Heart left ventricle (tissue), 16 donors: ENCODE measurements around the gene FLT3LG. TPM values are rescaled to one million over a fixed set of nuclear protein-coding genes. Genes with fewer than 3 reads are reported as not detected.

Experiments used
- ATAC-seq, 4 donors: fragments of 200-7000 bp; cut with Tn5 transposase; one replicate each; pipeline ENCODE4 v1.9.1; 2020 to 2022; ENCODE audit warnings: moderate library complexity in 4 of 4, mild to moderate bottlenecking in 3 of 4, moderate number of reproducible peaks in 1 of 4
- DNase-seq, 5 donors: peaks; one replicate each; pipeline ENCODE4 v3.0.0-alpha.2; 2020
- H3K27ac ChIP-seq, 12 donors: fragments of 200-600 bp; sonication (generic) in 4 of 12; one replicate each; pipeline versions ENCODE4 v1.5.0 to v1.8.0; 2016 to 2022; ENCODE audit warnings: mild to moderate bottlenecking in 2 of 12
- H3K27me3 ChIP-seq, 9 donors: fragments of 200-600 bp; sonication (generic) in 2 of 9; one replicate each; pipeline versions ENCODE4 v1.5.1 to v1.8.0; 2016 to 2022; ENCODE audit warnings: mild to moderate bottlenecking in 3 of 9
- H3K36me3 ChIP-seq, 9 donors: fragments of 200-600 bp; sonication (generic) in 2 of 9; one replicate each; pipeline versions ENCODE4 v1.5.0 to v1.8.0; 2018 to 2022; ENCODE audit warnings: mild to moderate bottlenecking in 2 of 9
- H3K4me1 ChIP-seq, 12 donors: fragments of 200-600 bp; sonication (generic) in 4 of 12; one replicate each; pipeline versions ENCODE4 v1.5.0 to v1.8.0; 2016 to 2022; ENCODE audit warnings: mild to moderate bottlenecking in 3 of 12
- H3K4me3 ChIP-seq, 12 donors: fragments of 200-600 bp; sonication (generic) in 4 of 12; one replicate each; pipeline versions ENCODE4 v1.5.0 to v1.8.0; 2017 to 2022; ENCODE audit warnings: mild to moderate bottlenecking in 9 of 12, moderate library complexity in 4 of 12
- H3K9me3 ChIP-seq, 12 donors: fragments of 200-600 bp; sonication (generic) in 4 of 12; one replicate each; pipeline versions ENCODE4 v1.5.0 to v1.8.0; 2016 to 2022; ENCODE audit warnings: mild to moderate bottlenecking in 1 of 12
- POLR2A ChIP-seq, 2 donors: fragments of 450-650 bp; IDR thresholded peaks; one replicate each; pipeline ENCODE4 v1.6.1; 2017; ENCODE audit warnings: antibody characterized with exemption in 2 of 2, mild to moderate bottlenecking in 2 of 2, moderate library complexity in 2 of 2
- WGBS, 4 donors: extraction: QIAGEN DNeasy Blood & Tissue Kit in 2 of 4; methylation state at CpG; one replicate each; pipeline versions ENCODE4 v1.1.5 to v1.1.7; 2013 to 2018; 5-methylcytosine and 5-hydroxymethylcytosine counted together
- intact Hi-C, 10 donors: fragments of 100-400 bp; cut with DNase I; formaldehyde crosslinking; loops; one replicate each; pipeline versions ENCODE4 v1.11.1 to v1.14.2; 2022
- polyA plus RNA-seq, 2 donors: library from polyadenylated mRNA; stranded (reverse); fragments of 200-250 nt; gene quantifications; one replicate each; pipeline ENCODE4 v1.2.3, GENCODE V29; 2013
- total RNA-seq, 9 donors: library from RNA; depleted of rRNA in 2 of 9; stranded (reverse); fragments of >200 nt in 2 of 9; fragmentation: NEBNext Ultra II Directional in 3 of 9; extraction: Animal tissue kit (Norgen Biotek cat#: 25700) in 3 of 9; gene quantifications; one replicate each; pipeline versions ENCODE4 v1.1.0 to v1.2.4, GENCODE V29; 2016 to 2023
- TF ChIP-seq, protein P1 (sequence below), 12 donors: fragments of 200-600 bp; sonication (generic) in 4 of 12; IDR thresholded peaks; one replicate each; pipeline versions ENCODE4 v1.5.0 to v1.8.0; 2018 to 2022; ENCODE audit warnings: antibody characterized with exemption in 12 of 12, mild to moderate bottlenecking in 5 of 12
- donor health status: ischemic (EF 13 %, LVEDD 7.1; RV severe dilation, severe dysfunction).
- donor health status: healthy with polysubstance abuse.
- donor health status: DM: no; HTN: yes; CAD: no.
- donor health status: DM: no; HTN: no; CAD: no.
- donor health status: ischemic (EF 25% LVEDD 6.9; RV normal size, moderate dysfunction).
- donor health status: ischemic (EF 25% LVEDD 5.7; RV mildly dilated, moderate dysfunction).
- donor health status: healthy.
- donor health status: DM: yes; HTN: yes; CAD: no.
- donor health status: ischemic (EF 35%, LVEDD 5.7; RV mildly dilated, moderate dysfunction).
- donor health status: nonischemic (EF 11% LVEDD 7.7; RV severe dilation, severe dysfunction).
- donor health status: DM: yes; HTN: yes; CAD: no.
- donor health status: PGD.
- donor health status: ischemic (EF 29% LVEDD 5.4; RV normal size, mild dysfunction).
- donor health status: nonischemic (EF 23%, LVEDD 6.1; RV moderate dilation, normal function).

FLT3LG gene
- total and polyA plus RNA-seq, 11 donors = 1.7 to 13.4 (median 2.6) TPM

DNA sequence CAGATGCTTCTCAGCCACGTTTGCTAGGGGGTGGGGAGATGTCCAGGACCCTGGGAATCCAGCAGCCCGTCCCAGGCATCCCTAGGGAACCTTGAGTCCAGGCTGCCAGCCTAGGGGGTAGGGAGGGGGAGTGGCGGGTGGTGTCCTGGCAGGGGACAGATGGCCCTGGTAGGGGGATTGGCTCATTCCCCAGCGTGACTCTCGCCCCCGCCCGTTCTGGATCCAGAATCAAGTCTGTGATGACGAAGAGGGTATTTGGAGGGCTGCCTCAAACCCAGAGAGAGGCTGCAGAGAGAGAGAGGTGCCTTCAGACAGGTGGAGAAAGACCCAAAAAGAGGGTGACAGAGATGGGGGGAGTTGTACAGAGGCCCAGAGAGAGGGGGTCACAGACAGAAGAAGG, 36.8 kb upstream of the FLT3LG start:
- peaks cover 21 to 93% (median 82%) of the 10 kb centered on the region in 9 donors for H3K27me3 ChIP-seq
- no peak for DNase-seq
- no peaks in the 10 kb centered on the region for H3K36me3 ChIP-seq
- no peaks in the 10 kb centered on the region for H3K9me3 ChIP-seq
- no peak overlapping the region for H3K4me3 ChIP-seq
- 4 to 31% (median 18%) methylated on average over 6 to 8 of the region's 8 CpGs for whole genome bisulfite sequencing, 4 donors
- intact Hi-C loops = no loop called here
- ATAC-seq = no peak
- TF ChIP-seq, protein P1, sequence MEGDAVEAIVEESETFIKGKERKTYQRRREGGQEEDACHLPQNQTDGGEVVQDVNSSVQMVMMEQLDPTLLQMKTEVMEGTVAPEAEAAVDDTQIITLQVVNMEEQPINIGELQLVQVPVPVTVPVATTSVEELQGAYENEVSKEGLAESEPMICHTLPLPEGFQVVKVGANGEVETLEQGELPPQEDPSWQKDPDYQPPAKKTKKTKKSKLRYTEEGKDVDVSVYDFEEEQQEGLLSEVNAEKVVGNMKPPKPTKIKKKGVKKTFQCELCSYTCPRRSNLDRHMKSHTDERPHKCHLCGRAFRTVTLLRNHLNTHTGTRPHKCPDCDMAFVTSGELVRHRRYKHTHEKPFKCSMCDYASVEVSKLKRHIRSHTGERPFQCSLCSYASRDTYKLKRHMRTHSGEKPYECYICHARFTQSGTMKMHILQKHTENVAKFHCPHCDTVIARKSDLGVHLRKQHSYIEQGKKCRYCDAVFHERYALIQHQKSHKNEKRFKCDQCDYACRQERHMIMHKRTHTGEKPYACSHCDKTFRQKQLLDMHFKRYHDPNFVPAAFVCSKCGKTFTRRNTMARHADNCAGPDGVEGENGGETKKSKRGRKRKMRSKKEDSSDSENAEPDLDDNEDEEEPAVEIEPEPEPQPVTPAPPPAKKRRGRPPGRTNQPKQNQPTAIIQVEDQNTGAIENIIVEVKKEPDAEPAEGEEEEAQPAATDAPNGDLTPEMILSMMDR (IDR thresholded peaks at IDR 0.05) = no peak
- TF ChIP-seq POLR2A (IDR thresholded peaks at IDR 0.05) = no peak
- no peak overlapping the region for H3K27ac ChIP-seq
- H3K4me1 ChIP-seq = peaks cover 0 to 17% (median 0%) of the 10 kb centered on the region in 12 donors

DNA sequence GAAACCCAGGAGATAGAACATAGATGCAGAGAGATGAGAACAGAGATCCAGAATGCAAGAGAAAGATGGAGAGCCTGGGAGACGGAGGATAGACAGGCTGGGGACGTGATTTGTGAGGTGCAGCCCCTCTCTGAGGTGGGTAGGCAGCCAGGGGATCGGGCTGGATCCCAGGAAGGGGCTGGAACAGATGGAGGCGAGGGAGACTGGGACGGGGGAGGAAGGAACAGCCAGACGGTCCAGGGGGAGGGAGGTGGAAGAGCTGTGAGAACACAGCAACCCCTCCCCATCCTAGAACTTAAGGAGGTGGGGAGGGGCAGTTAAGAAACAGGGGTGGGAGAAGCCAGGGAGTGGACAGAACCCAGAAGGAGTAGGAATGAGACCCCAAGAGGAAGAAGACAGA, 35.8 kb upstream of the FLT3LG start:
- Histone ChIP-seq H3K4me3 (no peak overlapping the region), H3K36me3 (no peaks in the 10 kb centered on the region), H3K9me3 (no peaks in the 10 kb centered on the region), H3K27ac (no peak overlapping the region), H3K4me1 (peaks cover 0 to 20% (median 2%) of the 10 kb centered on the region in 12 donors), H3K27me3 (peaks cover 14 to 85% (median 72%) of the 10 kb centered on the region in 9 donors)
- no peak for TF ChIP-seq POLR2A (IDR thresholded peaks at IDR 0.05)
- TF ChIP-seq, protein P1 (IDR thresholded peaks at IDR 0.05) = no peak
- DNase-seq (no peak), ATAC-seq (no peak)
- WGBS, 4 donors = 16 to 20% (median 18%) methylated on average over 6 of the region's 6 CpGs
- intact Hi-C loops = no loop called here

- WGBS, 4 donors = 44 to 50% (median 48%) methylated on average over 6 of the region's 6 CpGs
- peaks cover 0 to 20% (median 2%) of the 10 kb centered on the region in 12 donors for H3K4me1 ChIP-seq
- H3K9me3 ChIP-seq = no peaks in the 10 kb centered on the region
- no peak for DNase-seq
- H3K27ac ChIP-seq = no peak overlapping the region
- no peaks in the 10 kb centered on the region for H3K36me3 ChIP-seq
- peak overlapping the region in 1 of 12 donors; percentile 69 for H3K4me3 ChIP-seq
- intact Hi-C loops = loop anchor here in 7 of 10 donors (5.0 to 10.0 kb wide), 5 partner anchors 48 to 218 kb away; no protein-coding TSS in a partner anchor
- H3K27me3 ChIP-seq = peaks cover 6 to 72% (median 58%) of the 10 kb centered on the region in 9 donors
- TF ChIP-seq POLR2A (IDR thresholded peaks at IDR 0.05) = no peak
- TF ChIP-seq, protein P1 (IDR thresholded peaks at IDR 0.05) = no peak
- no peak for ATAC-seq
These were observed 34.2 kb upstream of the FLT3LG start for GRCh38 chr19:49439836-49440235.

DNA sequence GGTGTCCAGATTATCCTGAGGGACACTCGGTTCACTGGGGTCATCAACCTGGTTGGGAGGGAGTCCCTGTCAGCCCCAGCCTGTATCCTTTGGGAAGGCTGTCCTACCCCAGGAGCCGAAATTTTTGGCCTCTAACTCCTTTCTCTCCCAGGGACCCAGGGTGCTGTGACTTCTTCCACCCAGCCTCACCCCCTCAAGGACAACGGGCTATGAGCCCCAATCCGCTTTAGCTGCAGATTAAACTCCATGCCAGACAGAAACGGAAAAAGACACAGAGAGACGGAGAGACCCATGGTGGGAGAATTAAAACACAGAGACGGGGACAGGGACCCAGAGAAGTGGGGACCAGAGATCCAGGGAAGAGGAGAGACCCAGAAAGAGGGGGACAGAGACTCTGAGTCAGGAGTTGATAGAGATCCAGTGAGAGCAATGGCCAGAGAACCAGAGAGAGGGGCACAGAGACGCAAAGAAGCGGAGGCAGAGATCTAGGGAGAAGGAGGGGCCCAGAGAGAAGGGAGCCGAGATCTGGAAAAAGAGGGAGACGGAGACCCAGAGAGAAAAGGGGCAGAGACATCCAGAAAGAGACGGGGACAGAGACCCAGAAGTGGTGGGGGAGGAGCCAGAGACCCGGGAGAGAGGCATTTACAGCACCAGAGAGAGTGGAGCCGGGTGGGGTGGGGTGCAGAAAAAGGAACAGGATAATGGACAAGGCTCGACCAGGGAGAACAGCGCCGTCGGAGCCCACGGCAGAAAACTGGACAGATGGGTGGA, 33.4 kb upstream of the FLT3LG start:
- Histone ChIP-seq H3K4me3 (peak overlapping the region in 10 of 12 donors; percentile 20 to 79 (median 52)), H3K27ac (no peak overlapping the region), H3K27me3 (peaks cover 6 to 64% (median 50%) of the 10 kb centered on the region in 9 donors), H3K4me1 (peaks cover 0 to 20% (median 2%) of the 10 kb centered on the region in 12 donors), H3K9me3 (no peaks in the 10 kb centered on the region), H3K36me3 (no peaks in the 10 kb centered on the region)
- TF ChIP-seq, protein P1 (IDR thresholded peaks at IDR 0.05) = no peak
- TF ChIP-seq POLR2A (IDR thresholded peaks at IDR 0.05) = no peak
- ATAC-seq = no peak
- intact Hi-C loops = loop anchor here in 7 of 10 donors (5.0 to 10.0 kb wide), 5 partner anchors 48 to 218 kb away; no protein-coding TSS in a partner anchor
- DNase-seq = no peak
- WGBS, 4 donors = 21 to 35% (median 28%) methylated on average over 19 of the region's 19 CpGs
